Panc1 (cell line): ENCODE measurements around the gene KCNT1.

Experiments
- POLR2AphosphoS5 ChIP-seq: IDR thresholded peaks from 2 replicates; pipeline ENCODE4 v1.6.1; 2012; ENCODE audit warnings: mild to moderate bottlenecking, low read depth, low read length, moderate library complexity
- TF ChIP-seq, protein P1 (sequence below): fragments of 450-650 bp; IDR thresholded peaks from 2 replicates; pipeline ENCODE4 v1.5.1; 2017; ENCODE audit warnings: mild to moderate bottlenecking
- TF ChIP-seq, protein P2 (sequence below), 2 experiments: IDR thresholded peaks; 2 replicates each; pipeline ENCODE4 v1.6.1; 2011 to 2012; ENCODE audit warnings: low read depth in 2 of 2, control low read depth in 1 of 2, low read length in 1 of 2, mild to moderate bottlenecking in 1 of 2, moderate library complexity in 1 of 2; ENCODE audit not compliant: insufficient read depth in 1 of 2

DNA sequence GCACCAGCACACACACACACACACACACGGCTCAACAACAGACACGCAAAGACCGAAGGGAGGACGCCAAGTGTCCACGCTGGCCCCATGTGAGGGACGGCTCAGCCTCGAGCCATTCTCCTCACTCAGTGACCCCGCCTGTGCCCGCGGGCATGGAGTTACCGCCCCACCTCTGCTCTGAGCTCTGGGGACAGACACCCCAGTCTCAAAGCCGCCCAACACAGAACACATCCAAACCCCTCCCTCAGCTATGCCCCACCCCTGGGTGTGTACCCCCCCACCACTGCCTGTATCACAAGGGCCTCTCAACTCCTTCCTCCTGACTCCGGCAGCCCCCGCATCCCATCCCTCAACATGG is 124.2 kb downstream of the KCNT1 start:
- TF ChIP-seq, protein P1, sequence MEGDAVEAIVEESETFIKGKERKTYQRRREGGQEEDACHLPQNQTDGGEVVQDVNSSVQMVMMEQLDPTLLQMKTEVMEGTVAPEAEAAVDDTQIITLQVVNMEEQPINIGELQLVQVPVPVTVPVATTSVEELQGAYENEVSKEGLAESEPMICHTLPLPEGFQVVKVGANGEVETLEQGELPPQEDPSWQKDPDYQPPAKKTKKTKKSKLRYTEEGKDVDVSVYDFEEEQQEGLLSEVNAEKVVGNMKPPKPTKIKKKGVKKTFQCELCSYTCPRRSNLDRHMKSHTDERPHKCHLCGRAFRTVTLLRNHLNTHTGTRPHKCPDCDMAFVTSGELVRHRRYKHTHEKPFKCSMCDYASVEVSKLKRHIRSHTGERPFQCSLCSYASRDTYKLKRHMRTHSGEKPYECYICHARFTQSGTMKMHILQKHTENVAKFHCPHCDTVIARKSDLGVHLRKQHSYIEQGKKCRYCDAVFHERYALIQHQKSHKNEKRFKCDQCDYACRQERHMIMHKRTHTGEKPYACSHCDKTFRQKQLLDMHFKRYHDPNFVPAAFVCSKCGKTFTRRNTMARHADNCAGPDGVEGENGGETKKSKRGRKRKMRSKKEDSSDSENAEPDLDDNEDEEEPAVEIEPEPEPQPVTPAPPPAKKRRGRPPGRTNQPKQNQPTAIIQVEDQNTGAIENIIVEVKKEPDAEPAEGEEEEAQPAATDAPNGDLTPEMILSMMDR = no peak
- no peak for TF ChIP-seq POLR2AphosphoS5
- TF ChIP-seq, protein P2, sequence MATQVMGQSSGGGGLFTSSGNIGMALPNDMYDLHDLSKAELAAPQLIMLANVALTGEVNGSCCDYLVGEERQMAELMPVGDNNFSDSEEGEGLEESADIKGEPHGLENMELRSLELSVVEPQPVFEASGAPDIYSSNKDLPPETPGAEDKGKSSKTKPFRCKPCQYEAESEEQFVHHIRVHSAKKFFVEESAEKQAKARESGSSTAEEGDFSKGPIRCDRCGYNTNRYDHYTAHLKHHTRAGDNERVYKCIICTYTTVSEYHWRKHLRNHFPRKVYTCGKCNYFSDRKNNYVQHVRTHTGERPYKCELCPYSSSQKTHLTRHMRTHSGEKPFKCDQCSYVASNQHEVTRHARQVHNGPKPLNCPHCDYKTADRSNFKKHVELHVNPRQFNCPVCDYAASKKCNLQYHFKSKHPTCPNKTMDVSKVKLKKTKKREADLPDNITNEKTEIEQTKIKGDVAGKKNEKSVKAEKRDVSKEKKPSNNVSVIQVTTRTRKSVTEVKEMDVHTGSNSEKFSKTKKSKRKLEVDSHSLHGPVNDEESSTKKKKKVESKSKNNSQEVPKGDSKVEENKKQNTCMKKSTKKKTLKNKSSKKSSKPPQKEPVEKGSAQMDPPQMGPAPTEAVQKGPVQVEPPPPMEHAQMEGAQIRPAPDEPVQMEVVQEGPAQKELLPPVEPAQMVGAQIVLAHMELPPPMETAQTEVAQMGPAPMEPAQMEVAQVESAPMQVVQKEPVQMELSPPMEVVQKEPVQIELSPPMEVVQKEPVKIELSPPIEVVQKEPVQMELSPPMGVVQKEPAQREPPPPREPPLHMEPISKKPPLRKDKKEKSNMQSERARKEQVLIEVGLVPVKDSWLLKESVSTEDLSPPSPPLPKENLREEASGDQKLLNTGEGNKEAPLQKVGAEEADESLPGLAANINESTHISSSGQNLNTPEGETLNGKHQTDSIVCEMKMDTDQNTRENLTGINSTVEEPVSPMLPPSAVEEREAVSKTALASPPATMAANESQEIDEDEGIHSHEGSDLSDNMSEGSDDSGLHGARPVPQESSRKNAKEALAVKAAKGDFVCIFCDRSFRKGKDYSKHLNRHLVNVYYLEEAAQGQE (IDR thresholded peaks at IDR 0.05; ENCODE audit: insufficient read depth in 1 of 2, low read depth in 2 of 2, low read length in 1 of 2) = no peak
